Brain pericyte (primary cell): ENCODE data around the gene CRB1.

Source experiments
- DNase-seq: peaks from one replicate; pipeline ENCODE4 v3.0.0-alpha.2; 2012; ENCODE audit warnings: low read depth, low spot score

Gene CRB1

DNA sequence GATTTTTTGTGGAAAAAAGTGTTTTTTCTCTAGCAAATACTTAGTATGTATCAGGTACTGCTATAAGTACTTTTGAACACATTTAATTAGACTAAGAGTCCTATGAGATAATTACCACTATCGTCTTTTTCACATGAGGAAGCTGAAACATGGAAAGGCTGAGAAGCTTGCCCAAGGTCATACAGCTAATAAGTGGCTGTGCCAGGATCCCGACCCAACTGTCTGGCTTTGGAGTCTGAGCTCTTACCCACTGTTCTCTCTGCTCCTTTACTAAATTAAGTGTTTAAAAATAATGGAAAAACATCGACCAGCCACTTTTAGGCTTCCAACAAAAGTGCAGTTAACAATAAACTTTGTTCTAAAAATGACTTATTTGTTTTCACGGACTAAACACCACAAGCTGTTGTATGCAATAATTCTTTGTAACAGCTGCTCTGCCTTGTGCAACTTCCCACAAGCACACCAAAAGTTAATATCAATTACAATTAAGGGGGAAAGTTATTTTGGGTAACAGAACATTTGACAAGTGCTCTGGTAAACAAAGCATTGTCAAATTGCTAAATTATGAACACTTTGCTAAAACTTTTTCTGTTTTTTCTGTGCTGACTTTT is 75.7 kb downstream of the CRB1 start:
- no peak for DNase-seq

- DNase-seq: no peak
Measured at GRCh38 chr1:197351821-197352440, 83.9 kb downstream of the CRB1 start.

GRCh38 chr1:197355248-197355995 is 87.4 kb downstream of the CRB1 start:
- DNase-seq: no peak

GRCh38 chr1:197356723-197357533 is 88.9 kb downstream of the CRB1 start:
- DNase-seq: no peak

GRCh38 chr1:197358959-197359358 is 90.9 kb downstream of the CRB1 start:
- DNase-seq: no peak

- no peak for DNase-seq
Measured at GRCh38 chr1:197360068-197360467, 92.0 kb downstream of the CRB1 start.

GRCh38 chr1:197362871-197363270 is 94.8 kb downstream of the CRB1 start:
- no peak for DNase-seq

DNA sequence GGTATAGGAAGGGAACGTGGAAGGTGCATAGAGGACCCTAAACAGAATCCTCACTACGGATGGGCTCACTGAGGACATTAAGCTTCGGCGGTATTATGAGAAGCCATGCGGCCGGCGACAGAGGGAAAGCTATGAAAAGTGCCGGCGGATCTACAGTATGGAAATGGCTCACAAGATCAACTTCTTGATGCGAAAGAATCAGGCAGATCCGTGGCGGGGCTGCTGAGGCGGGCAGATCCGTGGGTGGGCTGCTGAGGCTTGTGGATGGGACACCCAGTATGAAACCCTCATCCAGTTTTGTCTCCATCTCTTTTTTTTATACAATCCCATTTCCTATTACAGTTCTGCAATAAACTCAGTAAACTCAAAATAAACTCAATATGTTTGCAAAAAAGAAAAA is 95.8 kb downstream of the CRB1 start:
- no peak for DNase-seq

DNA sequence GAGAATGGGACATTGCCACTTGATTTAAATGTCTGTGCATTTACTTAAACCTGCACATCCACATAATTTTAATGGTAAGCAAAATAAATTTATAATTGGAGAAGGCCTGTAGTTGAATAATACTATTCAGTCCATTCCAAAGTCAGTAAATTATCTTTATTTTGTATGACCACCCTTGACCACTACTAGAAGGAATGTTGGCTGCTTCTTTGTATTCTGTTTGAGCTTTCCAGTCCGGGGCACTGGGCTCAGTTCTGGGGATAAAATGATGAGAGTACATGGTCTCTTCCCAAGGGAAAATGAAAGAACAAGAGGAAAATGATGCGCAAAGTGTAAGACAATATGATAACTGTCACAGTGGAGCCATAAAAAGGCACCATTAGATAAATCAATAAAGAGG is 98.9 kb downstream of the CRB1 start:
- no peak for DNase-seq

DNA sequence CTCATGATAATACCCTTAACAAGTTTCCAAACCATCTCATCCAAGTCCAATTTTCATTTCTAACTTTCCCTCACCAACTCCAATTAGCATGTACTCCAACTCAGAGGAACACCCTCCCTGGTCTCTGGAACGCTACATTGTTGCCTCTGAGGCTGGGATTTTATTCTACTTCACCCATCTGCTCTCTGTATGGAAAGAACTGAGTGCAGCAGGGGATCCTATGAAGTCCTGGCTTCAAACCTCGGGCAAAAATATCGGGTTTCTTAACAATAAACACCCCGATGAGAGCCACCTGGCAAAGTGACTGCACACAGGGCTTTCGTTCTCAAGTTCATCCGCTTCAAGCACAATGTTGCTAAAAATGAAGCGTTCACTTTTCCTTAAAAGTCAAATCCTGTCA is 99.6 kb downstream of the CRB1 start:
- no peak for DNase-seq

GRCh38 chr1:197374428-197374827 is 106.4 kb downstream of the CRB1 start:
- no peak for DNase-seq

DNA sequence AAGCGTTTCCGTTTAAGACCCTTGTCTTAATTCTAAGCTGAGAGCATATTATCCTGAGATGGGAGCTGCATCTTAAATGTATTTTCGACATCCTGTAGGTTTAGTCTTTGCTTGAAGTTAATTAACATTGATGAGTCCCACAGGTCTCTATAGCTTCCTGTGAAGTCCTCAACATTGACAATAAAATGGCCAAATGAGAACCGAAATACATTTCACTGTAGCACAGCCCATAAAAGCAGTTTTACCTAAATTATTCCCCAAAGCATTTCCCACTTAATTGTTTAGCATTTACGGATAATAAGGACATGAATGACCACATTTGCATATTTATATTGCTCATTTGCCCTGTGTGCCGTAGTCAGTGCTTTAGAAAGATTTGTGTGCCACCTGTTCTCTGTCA is 116.4 kb downstream of the CRB1 start:
- DNase-seq: no peak

- no peak for DNase-seq
Measured at GRCh38 chr1:197388801-197389200, 120.7 kb downstream of the CRB1 start.

GRCh38 chr1:197390856-197391255 is 122.8 kb downstream of the CRB1 start:
- DNase-seq: no peak

GRCh38 chr1:197391303-197392226 is 123.5 kb downstream of the CRB1 start:
- DNase-seq: no peak

DNA sequence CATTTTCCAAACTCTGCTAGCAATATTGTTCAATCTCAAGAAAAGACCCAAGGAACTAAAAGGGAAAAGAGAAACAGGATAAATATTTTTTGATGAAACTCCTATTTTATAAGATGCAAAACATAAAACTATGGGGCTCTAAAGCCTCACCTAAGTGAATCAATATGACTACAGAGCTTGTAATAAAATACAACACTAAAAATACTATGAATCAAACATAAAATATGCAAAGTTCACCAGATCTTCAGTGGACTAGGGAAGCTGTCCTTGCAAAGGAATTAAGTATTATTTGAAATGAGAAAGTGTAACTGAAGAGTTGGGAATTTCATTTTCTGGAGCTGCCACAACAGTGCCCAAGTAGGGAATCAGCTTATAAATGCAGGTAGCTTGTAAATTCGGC is 124.5 kb downstream of the CRB1 start:
- DNase-seq: no peak

GRCh38 chr1:197393105-197393504 is 125.1 kb downstream of the CRB1 start:
- no peak for DNase-seq

GRCh38 chr1:197393772-197394171 is 125.7 kb downstream of the CRB1 start:
- DNase-seq: no peak

DNA sequence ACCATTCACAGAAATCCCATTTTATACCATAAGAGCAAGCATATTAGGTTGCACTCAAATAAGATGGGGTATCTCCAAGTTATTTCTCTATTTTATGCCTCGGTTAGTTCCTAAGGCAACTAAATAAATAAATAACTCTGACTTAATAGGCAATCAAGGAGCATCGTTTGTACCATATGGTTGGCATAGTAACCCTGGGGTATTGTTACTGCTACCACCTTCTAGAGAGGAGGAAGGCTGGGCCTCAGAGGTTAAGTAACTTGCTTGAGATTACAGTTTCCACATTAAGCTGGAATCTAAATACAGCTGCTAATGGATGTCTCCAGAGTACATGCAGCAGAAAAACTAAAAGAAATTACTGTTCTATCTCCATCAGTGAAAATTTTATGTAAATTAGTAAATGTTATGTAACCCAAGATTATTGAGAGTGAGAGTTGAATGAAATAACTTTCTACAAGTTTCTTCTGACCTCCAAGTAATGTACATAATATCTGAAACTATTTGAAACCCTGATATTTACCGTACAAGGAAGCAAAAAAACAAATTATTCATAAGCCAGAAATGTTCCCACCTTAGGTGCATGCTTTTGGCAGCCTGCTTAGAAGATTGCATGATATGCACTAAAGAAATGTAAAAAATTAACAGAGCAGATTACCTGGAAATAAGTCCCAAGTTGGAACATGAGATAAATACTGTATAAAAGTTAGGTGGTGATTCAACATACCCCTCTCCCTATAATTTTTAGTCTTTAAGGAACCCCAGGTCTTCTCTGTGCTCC is 127.0 kb downstream of the CRB1 start:
- DNase-seq: no peak

DNA sequence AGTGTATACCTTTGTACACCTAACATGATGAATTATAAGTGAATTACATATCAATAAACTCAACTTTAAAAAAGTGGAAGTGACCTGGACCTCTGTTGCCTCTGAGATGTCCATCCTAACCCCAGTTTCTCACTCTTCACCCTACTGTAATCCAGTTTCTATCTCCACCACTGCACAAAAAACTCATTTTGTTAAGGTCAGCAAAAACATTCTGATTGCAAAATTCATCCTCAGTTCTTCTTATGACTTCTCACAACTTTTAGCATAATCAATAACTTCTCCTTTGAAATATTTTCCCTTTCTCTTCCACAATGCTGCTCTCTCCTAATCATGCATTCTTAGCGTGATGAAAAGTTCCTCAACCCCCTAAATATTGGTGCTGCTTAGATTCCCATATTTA is 129.8 kb downstream of the CRB1 start:
- no peak for DNase-seq
